Forelimb muscle (tissue), 1 donor: Measurements from ENCODE around the gene ACSM2B. TPM values are rescaled to one million over a fixed set of nuclear protein-coding genes. Genes with fewer than 3 reads are reported as not detected.
"Not testable (repeated sequence)": the region's sequence is repeated elsewhere in the genome, so short reads cannot be mapped to it uniquely, and the experiment has no call there.

Source experiments
- DNase-seq: peaks from one replicate; pipeline ENCODE4 v3.0.0-alpha.2; 2013; ENCODE audit warnings: low read depth
- polyA plus RNA-seq: library from polyadenylated mRNA; unstranded; fragments of 120-200 nt; gene quantifications from one replicate; pipeline ENCODE4 v1.2.1, GENCODE V29; 2013; ENCODE audit not compliant: insufficient read length

ACSM2B gene
- polyA plus RNA-seq, result 0.42 TPM

- not testable (repeated sequence) for DNase-seq
Observed at GRCh38 chr16:20576145-20576544, at the start of gene ACSM2B. ACSM2B (minus strand) TSS chr16:20576367; CDS start chr16:20564845, 11,522 bp downstream.

- DNase-seq, result no peak
Observed at GRCh38 chr16:20624882-20625807, 49.0 kb upstream of the ACSM2B start.

GRCh38 chr16:20624205-20624604 is 48.0 kb upstream of the ACSM2B start:
- DNase-seq, result no peak

- no peak for DNase-seq
Observed at GRCh38 chr16:20622498-20622870, 46.3 kb upstream of the ACSM2B start.

GRCh38 chr16:20621406-20621805 is 45.2 kb upstream of the ACSM2B start:
- no peak for DNase-seq

- DNase-seq, result no peak
Observed at GRCh38 chr16:20620770-20621169, 44.6 kb upstream of the ACSM2B start.

- DNase-seq, result no peak
Observed at GRCh38 chr16:20620003-20620402, 43.8 kb upstream of the ACSM2B start.

- no peak for DNase-seq
Observed at GRCh38 chr16:20617271-20617670, 41.1 kb upstream of the ACSM2B start.

GRCh38 chr16:20614186-20615141 is 38.3 kb upstream of the ACSM2B start:
- no peak for DNase-seq

- no peak for DNase-seq
Observed at GRCh38 chr16:20613481-20614185, 37.5 kb upstream of the ACSM2B start.

- DNase-seq, result no peak
Observed at GRCh38 chr16:20612551-20613480, 36.6 kb upstream of the ACSM2B start.

GRCh38 chr16:20611975-20612481 is 35.9 kb upstream of the ACSM2B start:
- no peak for DNase-seq

- no peak for DNase-seq
Observed at GRCh38 chr16:20611350-20611902, 35.3 kb upstream of the ACSM2B start.

- no peak for DNase-seq
Observed at GRCh38 chr16:20610892-20611349, 34.8 kb upstream of the ACSM2B start.

- no peak for DNase-seq
Observed at GRCh38 chr16:20610211-20610891, 34.2 kb upstream of the ACSM2B start.

- DNase-seq, result not testable (repeated sequence)
Observed at GRCh38 chr16:20602205-20602604, 26.0 kb upstream of the ACSM2B start.

- DNase-seq, result not testable (repeated sequence)
Observed at GRCh38 chr16:20599475-20599874, 23.3 kb upstream of the ACSM2B start.

- DNase-seq, result no peak
Observed at GRCh38 chr16:20598832-20599469, 22.8 kb upstream of the ACSM2B start.

GRCh38 chr16:20595694-20596093 is 19.5 kb upstream of the ACSM2B start:
- not testable (repeated sequence) for DNase-seq
